Fibroblast of lung (primary cell): ENCODE data around the gene ZNF622. TPM values are rescaled to one million over a fixed set of nuclear protein-coding genes. Genes with fewer than 3 reads are reported as not detected.

Experiments used
- DNase-seq, 2 donors: peaks; one replicate each; pipeline versions ENCODE4 v3.0.0 to v3.0.0-alpha.2; 2010; ENCODE audit warnings: low read depth in 2 of 2
- H2AFZ ChIP-seq: 2 replicates; pipeline ENCODE4 v1.5.1; 2012; ENCODE audit warnings: low read length, control low read depth, inconsistent platforms
- H3K27ac ChIP-seq: 2 replicates; pipeline ENCODE4 v1.5.1; 2011; ENCODE audit warnings: low read length, control low read depth; ENCODE audit not compliant: insufficient read depth
- H3K27me3 ChIP-seq: 2 replicates; pipeline ENCODE4 v1.5.1; 2011; ENCODE audit warnings: mild to moderate bottlenecking, low read length; ENCODE audit not compliant: control insufficient read depth, insufficient read depth
- H3K36me3 ChIP-seq: 2 replicates; pipeline ENCODE4 v1.5.1; 2011; ENCODE audit warnings: low read length; ENCODE audit not compliant: control insufficient read depth, insufficient read depth
- H3K4me1 ChIP-seq: 2 replicates; pipeline ENCODE4 v1.5.1; 2011; ENCODE audit warnings: low read length; ENCODE audit not compliant: control insufficient read depth, insufficient read depth; ENCODE audit errors: extremely low read depth
- H3K4me2 ChIP-seq: 2 replicates; pipeline ENCODE4 v1.5.1; 2011; ENCODE audit warnings: low read length, control low read depth; ENCODE audit not compliant: insufficient read depth; ENCODE audit errors: extremely low read depth
- H3K4me3 ChIP-seq, 4 experiments: fragments of 200-600 bp in 1 of 4; sonication (generic) in 1 of 4; replicated peaks in 1 of 4; 2 replicates each; pipeline ENCODE4 v1.5.1; 2011 to 2016; ENCODE audit warnings: low read length in 4 of 4, low read depth in 3 of 4, mild to moderate bottlenecking in 3 of 4, control low read depth in 2 of 4, inconsistent platforms in 1 of 4, mixed read lengths in 1 of 4; ENCODE audit not compliant: insufficient read depth in 1 of 4; ENCODE audit errors: control extremely low read depth in 1 of 4
- H3K79me2 ChIP-seq: 2 replicates; pipeline ENCODE4 v1.5.1; 2012; ENCODE audit warnings: mild to moderate bottlenecking, low read length, inconsistent platforms; ENCODE audit not compliant: control insufficient read depth, insufficient read depth
- H3K9ac ChIP-seq: 2 replicates; pipeline ENCODE4 v1.5.1; 2011; ENCODE audit warnings: mild to moderate bottlenecking, low read length, control low read depth; ENCODE audit not compliant: insufficient read depth
- H3K9me3 ChIP-seq: 2 replicates; pipeline ENCODE4 v1.5.1; 2012; ENCODE audit warnings: low read depth, low read length; ENCODE audit not compliant: control insufficient read depth, insufficient read depth
- H4K20me1 ChIP-seq: 2 replicates; pipeline ENCODE4 v1.5.1; 2011; ENCODE audit warnings: low read length; ENCODE audit not compliant: control insufficient read depth, insufficient read depth; ENCODE audit errors: extremely low read depth
- CTCF ChIP-seq, 2 donors: IDR thresholded peaks in 1 of 2; conservative IDR thresholded peaks in 1 of 2; 1 replicate in 1 of 2; 2 replicates in 1 of 2; pipeline ENCODE4 v1.5.1; 2011 to 2012; ENCODE audit warnings: low read length in 2 of 2, control low read depth in 1 of 2, inconsistent platforms in 1 of 2, low read depth in 1 of 2, mild to moderate bottlenecking in 1 of 2
- EZH2 ChIP-seq: IDR thresholded peaks from 2 replicates; pipeline ENCODE4 v1.5.1; 2012; ENCODE audit warnings: low read length, control low read depth, mild to moderate bottlenecking; ENCODE audit errors: missing control alignments
- polyA plus RNA-seq, 2 donors: library from polyadenylated mRNA; depleted of rRNA in 1 of 2; stranded (reverse) in 1 of 2; unstranded in 1 of 2; fragments of >200 nt; gene quantifications; 2 replicates each; pipeline ENCODE4 v1.2.1, GENCODE V29; 2011 to 2012; ENCODE audit warnings: missing spikeins in 1 of 2
- total RNA-seq: library from RNA; depleted of rRNA; stranded (reverse); fragments of >200 nt; gene quantifications from 2 replicates; pipeline ENCODE4 v1.2.1, GENCODE V29; 2014

Gene ZNF622
- total and polyA plus RNA-seq, 2 donors (not counting 1 experiment from before 2014, with no cell fraction given) = 27.5 to 45.4 TPM

GRCh38 chr5:16410338-16410737, 55.3 kb downstream of the ZNF622 start:
- Histone ChIP-seq H3K4me3 (no peak overlapping the region), H3K9me3 (no peaks in the 10 kb centered on the region), H3K27ac (no peak overlapping the region), H3K4me1 (no peaks in the 10 kb centered on the region), H3K4me2 (no peak overlapping the region), H3K79me2 (no peaks in the 10 kb centered on the region), H3K27me3 (no peaks in the 10 kb centered on the region), H2AFZ (no peak overlapping the region), H3K36me3 (no peaks in the 10 kb centered on the region), H4K20me1 (no peaks in the 10 kb centered on the region), H3K9ac (no peak overlapping the region)
- no peak for TF ChIP-seq CTCF (conservative IDR thresholded peaks at IDR 0.05 in 1 of 2, IDR thresholded peaks at IDR 0.05 in 1 of 2; ENCODE audit: low read depth in 1 of 2, low read length in 2 of 2)
- TF ChIP-seq EZH2 = no peak
- no peak for DNase-seq

- no peaks in the 10 kb centered on the region for H3K27me3 ChIP-seq
- H3K9me3 ChIP-seq = no peaks in the 10 kb centered on the region
Measured at GRCh38 chr5:16406630-16407029, 59.0 kb downstream of the ZNF622 start.

GRCh38 chr5:16406023-16406422, 59.6 kb downstream of the ZNF622 start:
- H3K4me2 ChIP-seq = no peak overlapping the region
- H3K4me3 ChIP-seq = no peak overlapping the region
- no peaks in the 10 kb centered on the region for H3K27me3 ChIP-seq
- no peak overlapping the region for H3K9ac ChIP-seq
- no peaks in the 10 kb centered on the region for H3K36me3 ChIP-seq
- H3K79me2 ChIP-seq = no peaks in the 10 kb centered on the region
- no peak overlapping the region for H2AFZ ChIP-seq
- TF ChIP-seq EZH2 = no peak
- TF ChIP-seq CTCF (conservative IDR thresholded peaks at IDR 0.05 in 1 of 2, IDR thresholded peaks at IDR 0.05 in 1 of 2; ENCODE audit: low read depth in 1 of 2, low read length in 2 of 2) = no peak
- no peak for DNase-seq
- no peaks in the 10 kb centered on the region for H3K9me3 ChIP-seq
- no peak overlapping the region for H3K27ac ChIP-seq
- no peaks in the 10 kb centered on the region for H3K4me1 ChIP-seq
- no peaks in the 10 kb centered on the region for H4K20me1 ChIP-seq

More at GRCh38 chr5:16406630-16407029, 59.0 kb downstream of the ZNF622 start:
- Histone ChIP-seq H3K36me3 (no peaks in the 10 kb centered on the region), H3K27ac (no peak overlapping the region), H2AFZ (no peak overlapping the region), H3K4me2 (no peak overlapping the region), H3K4me3 (no peak overlapping the region), H3K9ac (no peak overlapping the region), H3K79me2 (no peaks in the 10 kb centered on the region), H4K20me1 (no peaks in the 10 kb centered on the region), H3K4me1 (no peaks in the 10 kb centered on the region)
- TF ChIP-seq EZH2 (no peak), CTCF (conservative IDR thresholded peaks at IDR 0.05 in 1 of 2, IDR thresholded peaks at IDR 0.05 in 1 of 2; ENCODE audit: low read depth in 1 of 2, low read length in 2 of 2) (no peak)
- DNase-seq = no peak

Other genes with a start within 250 kb of the ZNF622 start
- 0.51 and 0.99 TPM in 2 replicates for gene RETREG1, start 151.2 kb upstream of the ZNF622 start, total RNA-seq
- 0.19 and 0.41 TPM in 2 replicates for gene RETREG1, start 151.2 kb upstream of the ZNF622 start, polyA plus RNA-seq